HG03060 (cell line): ENCODE measurements around the gene PIPOX.
"Not testable (repeated sequence)": the region's sequence is repeated elsewhere in the genome, so short reads cannot be mapped to it uniquely, and the experiment has no call there.

ENCODE experiments used
- ATAC-seq: cut with Tn5 transposase; IDR thresholded peaks from one replicate; pipeline ENCODE4 v1.9.1; 2021; ENCODE audit warnings: low read depth, moderate number of reproducible peaks; ENCODE audit not compliant: unreplicated experiment

The PIPOX gene

GRCh38 chr17:29073520-29073919, 30.6 kb downstream of the PIPOX start:
- no peak for ATAC-seq

GRCh38 chr17:29074488-29074887, 31.5 kb downstream of the PIPOX start:
- ATAC-seq, result no peak

- ATAC-seq, result no peak
These were observed 33.1 kb downstream of the PIPOX start for GRCh38 chr17:29076087-29076486.

GRCh38 chr17:29076722-29077121, 33.8 kb downstream of the PIPOX start:
- no peak for ATAC-seq

GRCh38 chr17:29077320-29077719, 34.4 kb downstream of the PIPOX start:
- ATAC-seq, result no peak

GRCh38 chr17:29078183-29079045, 35.5 kb downstream of the PIPOX start:
- no peak for ATAC-seq

- ATAC-seq, result no peak
These were observed 36.5 kb downstream of the PIPOX start for GRCh38 chr17:29079433-29079832.

GRCh38 chr17:29079887-29080286, 36.9 kb downstream of the PIPOX start:
- ATAC-seq, result no peak

GRCh38 chr17:29080323-29080722, 37.4 kb downstream of the PIPOX start:
- no peak for ATAC-seq

- no peak for ATAC-seq
These were observed 38.0 kb downstream of the PIPOX start for GRCh38 chr17:29080965-29081364.

- no peak for ATAC-seq
These were observed 41.7 kb downstream of the PIPOX start for GRCh38 chr17:29084541-29085146.

GRCh38 chr17:29085223-29085622, 42.3 kb downstream of the PIPOX start:
- ATAC-seq, result no peak

- ATAC-seq, result no peak
These were observed 43.8 kb downstream of the PIPOX start for GRCh38 chr17:29086628-29087332.

- not testable (repeated sequence) for ATAC-seq
These were observed 45.8 kb downstream of the PIPOX start for GRCh38 chr17:29088782-29089181.

GRCh38 chr17:29089601-29090044, 46.7 kb downstream of the PIPOX start:
- no peak for ATAC-seq

GRCh38 chr17:29090108-29090507, 47.2 kb downstream of the PIPOX start:
- ATAC-seq, result no peak

GRCh38 chr17:29090750-29091605, 48.0 kb downstream of the PIPOX start:
- no peak for ATAC-seq

- ATAC-seq, result no peak
These were observed 48.8 kb downstream of the PIPOX start for GRCh38 chr17:29091606-29092289.

- ATAC-seq, result no peak
These were observed 50.3 kb downstream of the PIPOX start for GRCh38 chr17:29093090-29093871.
